CD14-positive monocyte (primary cell): ENCODE results near the gene BDH1. TPM values are rescaled to one million over a fixed set of nuclear protein-coding genes. Genes with fewer than 3 reads are reported as not detected.

Experiments
- DNase-seq, 3 donors: peaks; one replicate each; pipeline ENCODE4 v3.0.0-alpha.2; 2011 to 2022
- H2AFZ ChIP-seq: 2 replicates; pipeline ENCODE4 v1.6.0; 2012; ENCODE audit warnings: mild to moderate bottlenecking, low read depth, low read length, inconsistent platforms; ENCODE audit not compliant: insufficient read depth, poor library complexity, severe bottlenecking
- H3K27ac ChIP-seq, 2 donors: 1 replicate in 1 of 2; 2 replicates in 1 of 2; pipeline ENCODE4 v1.5.1; 2012 to 2013; ENCODE audit warnings: low read length in 2 of 2, control low read depth in 1 of 2, inconsistent platforms in 1 of 2, low read depth in 1 of 2, mild to moderate bottlenecking in 1 of 2
- H3K27me3 ChIP-seq, 2 donors: one replicate each; pipeline versions ENCODE4 v1.6.0 to v1.6.1; 2011 to 2013; ENCODE audit warnings: low read length in 2 of 2; ENCODE audit not compliant: control insufficient read depth in 2 of 2, insufficient read depth in 2 of 2
- H3K36me3 ChIP-seq, 2 donors: replicated peaks in 1 of 2; 1 replicate in 1 of 2; 2 replicates in 1 of 2; pipeline versions ENCODE4 v1.5.1 to v1.6.1; 2012 to 2013; ENCODE audit warnings: low read length in 2 of 2, control low read depth in 1 of 2, inconsistent platforms in 1 of 2, mild to moderate bottlenecking in 1 of 2; ENCODE audit not compliant: insufficient read depth in 2 of 2, control insufficient read depth in 1 of 2
- H3K4me1 ChIP-seq, 2 donors: 1 replicate in 1 of 2; 2 replicates in 1 of 2; pipeline versions ENCODE4 v1.5.1 to v1.6.1; 2012 to 2013; ENCODE audit warnings: low read length in 2 of 2, control low read depth in 1 of 2, inconsistent platforms in 1 of 2, mild to moderate bottlenecking in 1 of 2, moderate library complexity in 1 of 2; ENCODE audit not compliant: insufficient read depth in 2 of 2, control insufficient read depth in 1 of 2
- H3K4me2 ChIP-seq: replicated peaks from 2 replicates; pipeline ENCODE3; 2012; ENCODE audit warnings: low read length, moderate library complexity, mild to moderate bottlenecking; ENCODE audit not compliant: poor library complexity, severe bottlenecking; ENCODE audit errors: extremely low read depth
- H3K4me3 ChIP-seq, 3 experiments: fragments of 200-600 bp in 1 of 3; sonication (generic) in 1 of 3; replicated peaks in 1 of 3; 1 replicate in 2 of 3; 2 replicates in 1 of 3; pipeline ENCODE4 v1.5.1; 2011 to 2013; ENCODE audit warnings: low read length in 3 of 3, mild to moderate bottlenecking in 3 of 3, control low read depth in 2 of 3, low read depth in 2 of 3, inconsistent platforms in 1 of 3, moderate library complexity in 1 of 3
- H3K79me2 ChIP-seq: 2 replicates; pipeline ENCODE4 v1.6.0; 2012; ENCODE audit warnings: mild to moderate bottlenecking, control low read depth, inconsistent platforms, low read length, moderate library complexity; ENCODE audit not compliant: insufficient read depth
- H3K9ac ChIP-seq: 2 replicates; pipeline ENCODE4 v1.6.0; 2017; ENCODE audit warnings: low read length, mild to moderate bottlenecking; ENCODE audit not compliant: insufficient read depth, poor library complexity, severe bottlenecking
- H3K9me3 ChIP-seq, 2 donors: replicated peaks in 1 of 2; 1 replicate in 1 of 2; 2 replicates in 1 of 2; pipeline versions ENCODE4 v1.5.1 to v1.6.1; 2012 to 2013; ENCODE audit warnings: low read length in 2 of 2, control low read depth in 1 of 2; ENCODE audit not compliant: control insufficient read depth in 1 of 2, insufficient read depth in 1 of 2
- H4K20me1 ChIP-seq: 2 replicates; pipeline ENCODE4 v1.6.0; 2012; ENCODE audit warnings: mild to moderate bottlenecking, low read length, control low read depth, moderate library complexity; ENCODE audit not compliant: insufficient read depth
- H3K27ac Mint-ChIP-seq, 7 donors: one replicate each; pipeline ENCODE4 v1.8.0; 2020; ENCODE audit warnings: mild to moderate bottlenecking in 7 of 7, mixed read lengths in 7 of 7, moderate library complexity in 6 of 7, inconsistent platforms in 2 of 7
- H3K27me3 Mint-ChIP-seq, 3 donors: one replicate each; pipeline ENCODE4 v1.8.0; 2021 to 2022; ENCODE audit warnings: low read depth in 3 of 3, mild to moderate bottlenecking in 3 of 3, mixed read lengths in 3 of 3, moderate library complexity in 3 of 3, inconsistent platforms in 1 of 3
- H3K36me3 Mint-ChIP-seq, 2 donors: one replicate each; pipeline ENCODE4 v1.8.0; 2020; ENCODE audit warnings: mixed read lengths in 2 of 2, inconsistent platforms in 1 of 2, mild to moderate bottlenecking in 1 of 2
- H3K4me1 Mint-ChIP-seq: one replicate; pipeline ENCODE4 v1.8.0; 2020; ENCODE audit warnings: mild to moderate bottlenecking, mixed read lengths
- H3K4me3 Mint-ChIP-seq, 2 donors: one replicate each; pipeline ENCODE4 v1.8.0; 2020; ENCODE audit warnings: mild to moderate bottlenecking in 2 of 2, mixed read lengths in 2 of 2, moderate library complexity in 1 of 2
- H3K9me3 Mint-ChIP-seq, 7 donors: one replicate each; pipeline ENCODE4 v1.8.0; 2020 to 2022; ENCODE audit warnings: mixed read lengths in 7 of 7, mild to moderate bottlenecking in 6 of 7, moderate library complexity in 6 of 7, inconsistent platforms in 2 of 7
- CTCF ChIP-seq: fragments of 200-600 bp; IDR thresholded peaks from one replicate; pipeline ENCODE4 v1.8.0; 2022; ENCODE audit warnings: antibody characterized with exemption, mild to moderate bottlenecking
- WGBS: methylation state at CpG from one replicate; pipeline ENCODE4 v1.1.5; 2013; ENCODE audit warnings: missing lambda C conversion rate; ENCODE audit not compliant: insufficient coverage; 5-methylcytosine and 5-hydroxymethylcytosine counted together
- intact Hi-C, 2 donors: fragments of 100-400 bp; cut with micrococcal nuclease; formaldehyde crosslinking; loops; one replicate each; pipeline versions ENCODE4 v1.15.0 to v1.15.1; 2023
- polyA plus RNA-seq, 3 donors: library from polyadenylated mRNA; depleted of rRNA in 1 of 3; unstranded in 2 of 3; stranded (reverse) in 1 of 3; fragments of 300-500 nt in 2 of 3; fragments of >200 nt in 1 of 3; fragmentation: Illumina TruSeq in 2 of 3; gene quantifications; 1 replicate in 2 of 3; 2 replicates in 1 of 3; pipeline ENCODE4 v1.2.3, GENCODE V29; 2012 to 2021

The BDH1 gene
- polyA plus RNA-seq, 3 donors: 2.8 to 5.3 (median 5.2) TPM

- Histone ChIP-seq H3K9ac (no peak overlapping the region), H3K4me2 (peak overlapping the region; percentile 1), H3K27ac (peak overlapping the region; percentile 56 to 69), H3K27me3 (no peaks in the 10 kb centered on the region), H3K4me1 (peaks cover 48 to 55% of the 10 kb centered on the region in 2 donors), H2AFZ (peak overlapping the region; percentile 41), H3K79me2 (peaks cover 46% of the 10 kb centered on the region), H3K4me3 (no peak overlapping the region), H3K9me3 (no peaks in the 10 kb centered on the region), H4K20me1 (no peaks in the 10 kb centered on the region), H3K36me3 (no peaks in the 10 kb centered on the region)
- DNase-seq: no peak
- Mint-ChIP-seq H3K9me3 (peaks cover 0 to 2% (median 0%) of the 10 kb centered on the region in 7 donors), H3K4me1 (peaks cover 54% of the 10 kb centered on the region), H3K4me3 (peak overlapping the region in 1 of 2 donors; percentile 58), H3K27ac (peak overlapping the region in 6 of 7 donors; percentile 44 to 90 (median 72)), H3K27me3 (no peaks in the 10 kb centered on the region), H3K36me3 (peaks cover 0 to 7% of the 10 kb centered on the region in 2 donors)
- no peak for TF ChIP-seq CTCF
- intact Hi-C loops: no loop called here
- WGBS: 55% methylated on average over 7 of the region's 9 CpGs
Measured at GRCh38 chr3:197545101-197545500, 10.7 kb downstream of the BDH1 start.

DNA sequence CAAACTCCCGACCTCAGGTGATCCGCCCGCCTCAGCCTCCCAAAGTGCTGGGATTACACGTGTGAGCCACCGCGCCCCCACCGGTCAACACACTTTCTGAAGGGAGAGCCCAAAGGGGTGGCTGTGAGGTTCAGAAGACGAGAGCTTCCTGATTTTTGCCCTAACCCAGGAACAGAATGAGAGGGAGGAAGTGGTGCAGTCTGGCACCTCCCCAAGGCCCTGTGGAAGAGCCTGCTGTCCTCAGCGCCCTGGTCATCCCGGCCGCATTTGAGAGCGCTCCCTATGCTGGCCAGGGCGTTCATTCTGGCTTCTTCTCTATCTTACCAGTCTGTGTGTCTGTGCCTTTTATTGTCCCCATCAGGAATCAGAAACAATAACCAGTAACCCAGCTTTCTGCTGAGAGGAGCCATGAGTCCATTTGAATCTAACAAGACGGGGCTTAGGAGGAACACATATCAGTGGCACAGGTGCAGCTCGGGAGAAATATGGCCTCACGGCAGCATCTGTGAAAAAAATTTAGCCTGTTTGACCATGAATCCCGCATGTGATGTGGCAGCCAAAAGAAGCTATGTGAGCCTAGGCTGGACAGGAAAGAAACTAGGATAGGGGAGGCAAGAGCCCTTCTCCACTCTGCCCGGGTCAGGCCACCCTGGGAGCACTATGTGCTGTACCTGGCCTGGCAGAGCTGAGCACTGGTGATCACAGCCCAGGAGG is 12.9 kb downstream of the BDH1 start:
- peak overlapping the region; percentile 32 to 77 for H3K4me3 Mint-ChIP-seq
- H3K27ac Mint-ChIP-seq: peak overlapping the region; percentile 62 to 93 (median 77)
- H3K27me3 Mint-ChIP-seq: no peaks in the 10 kb centered on the region
- no peaks in the 10 kb centered on the region for H3K27me3 ChIP-seq
- peak overlapping the region; percentile 77 for H2AFZ ChIP-seq
- intact Hi-C loops: no loop called here
- peak overlapping the region; percentile 53 for H3K4me2 ChIP-seq
- WGBS: 51% methylated on average over 18 of the region's 18 CpGs
- TF ChIP-seq CTCF: no peak
- peaks cover 61% of the 10 kb centered on the region for H3K4me1 Mint-ChIP-seq
- H3K9me3 Mint-ChIP-seq: peaks cover 0 to 2% (median 0%) of the 10 kb centered on the region in 7 donors
- peaks cover 48 to 55% of the 10 kb centered on the region in 2 donors for H3K4me1 ChIP-seq
- peak; percentile 65 to 71 (median 71) for DNase-seq
- H3K27ac ChIP-seq: peak overlapping the region; percentile 48 to 69
- H3K36me3 ChIP-seq: peaks cover 0 to 3% of the 10 kb centered on the region in 2 donors
- H3K79me2 ChIP-seq: peaks cover 27% of the 10 kb centered on the region
- H4K20me1 ChIP-seq: no peaks in the 10 kb centered on the region
- H3K36me3 Mint-ChIP-seq: peaks cover 7 to 24% of the 10 kb centered on the region in 2 donors
- H3K9ac ChIP-seq: peak overlapping the region; percentile 32
- H3K9me3 ChIP-seq: no peaks in the 10 kb centered on the region
- peak overlapping the region in 1 of 3 experiments; percentile 42 for H3K4me3 ChIP-seq
